ENCODE results near the gene BOLA1.
"Not testable (repeated sequence)": the region's sequence is repeated elsewhere in the genome, so short reads cannot be mapped to it uniquely, and the experiment has no call there.

The BOLA1 gene

GRCh38 chr1:149925751-149926150 is 26.4 kb downstream of the BOLA1 start:
- no peak for DNase-seq
- in situ Hi-C loops (cut with HindIII; ENCODE audit: low pct_ligation_motif_present, low pct_unique_long_range_greater_than_20kb, low sequenced_read_pairs): no loop called here

DNA sequence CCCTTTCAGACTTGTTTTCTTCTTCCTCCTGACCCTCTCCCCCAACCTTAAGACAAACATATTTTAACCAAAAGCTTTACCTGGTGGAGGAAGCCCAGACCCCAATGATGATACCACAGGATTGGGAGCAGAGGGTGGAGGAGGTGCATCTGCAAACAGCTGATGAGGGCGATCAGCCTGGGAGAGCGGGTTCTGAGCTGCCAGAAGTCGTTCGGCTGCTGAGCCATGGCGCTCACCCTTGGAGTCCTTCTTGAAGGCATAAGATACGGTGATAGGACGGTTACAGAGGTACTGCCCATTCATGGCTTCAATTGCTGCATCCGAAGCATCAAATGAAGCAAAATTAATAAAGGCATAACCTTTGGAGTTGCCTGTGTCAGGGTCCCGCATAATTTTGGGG is 26.9 kb downstream of the BOLA1 start:
- in situ Hi-C loops (cut with HindIII; ENCODE audit: low pct_ligation_motif_present, low pct_unique_long_range_greater_than_20kb, low sequenced_read_pairs): no loop called here
- DNase-seq: no peak

DNA sequence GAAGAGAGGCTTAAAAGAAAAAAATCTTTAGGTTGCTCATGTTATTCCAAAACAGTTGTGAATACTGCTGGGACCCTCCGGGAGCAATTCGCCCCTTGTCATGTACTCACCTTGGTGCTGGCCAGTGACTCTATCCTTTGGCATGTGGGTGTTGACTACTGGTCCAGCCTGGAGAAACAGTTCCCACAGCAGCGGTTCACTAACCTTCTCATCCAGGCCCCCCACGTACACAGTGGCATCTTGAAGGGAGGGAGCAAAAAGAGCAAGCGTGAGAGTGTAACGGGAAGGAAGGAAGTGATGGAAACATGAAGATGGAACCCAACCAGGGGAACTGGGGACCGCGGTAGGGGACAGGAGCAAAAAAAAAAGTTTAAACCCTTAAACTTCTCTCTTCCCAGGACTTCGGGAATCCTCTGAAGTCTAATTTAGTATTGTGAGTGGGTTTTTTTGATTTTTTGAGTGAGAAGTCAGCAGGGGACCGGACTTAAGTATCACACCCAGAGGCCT is 27.7 kb downstream of the BOLA1 start:
- peak; percentile 27 for DNase-seq
- in situ Hi-C loops (cut with HindIII; ENCODE audit: low pct_ligation_motif_present, low pct_unique_long_range_greater_than_20kb, low sequenced_read_pairs): no loop called here

DNA sequence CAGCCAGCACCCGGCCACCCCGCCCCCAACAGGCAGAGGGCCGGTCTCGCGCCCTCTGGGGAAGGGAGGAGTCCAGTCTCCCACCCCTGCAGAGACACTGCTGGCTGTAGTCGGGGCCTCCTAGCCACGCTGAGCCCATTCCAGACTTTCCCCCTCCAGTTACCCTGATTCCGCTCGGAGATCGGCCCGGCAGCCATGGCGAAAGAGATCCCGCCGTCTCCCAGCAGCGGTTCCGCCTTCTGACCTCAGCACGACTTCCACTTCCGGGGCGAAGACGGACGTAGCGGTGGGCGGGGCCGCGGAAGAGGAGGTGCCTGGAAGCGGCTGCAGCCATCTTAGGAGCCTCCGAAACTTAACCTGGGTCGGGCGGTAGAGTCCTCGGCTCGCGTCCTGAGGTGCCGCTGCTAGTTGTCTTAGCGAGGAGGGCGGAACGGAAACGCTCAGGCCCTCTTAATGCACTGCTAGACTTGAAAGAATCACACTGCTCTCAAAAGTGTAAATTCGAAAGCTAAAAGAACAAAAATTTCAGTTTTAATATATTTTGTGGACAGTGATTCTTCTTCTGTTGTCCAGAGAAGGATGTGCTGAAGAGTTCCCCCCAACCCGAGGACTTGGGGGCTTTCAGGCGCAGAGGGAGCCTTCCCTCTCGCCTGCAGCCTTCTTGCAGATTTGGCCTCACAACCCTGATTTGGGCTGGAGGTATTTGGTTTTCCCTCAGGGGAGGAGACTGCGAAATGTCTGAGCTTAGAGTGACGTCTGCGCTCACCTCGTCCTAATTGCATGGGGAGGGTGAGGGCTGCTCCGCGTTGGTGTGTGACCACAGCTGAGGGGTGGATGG is 28.4 kb downstream of the BOLA1 start, which contains the start of gene SF3B4:
SF3B4 (minus strand) TSS at position 241 of the 838 bp plus-strand sequence; CDS start at position 197, 44 bp downstream.
- in situ Hi-C loops (cut with HindIII; ENCODE audit: low pct_ligation_motif_present, low pct_unique_long_range_greater_than_20kb, low sequenced_read_pairs): no loop called here
- peak; percentile 96 for DNase-seq

- in situ Hi-C loops (cut with HindIII; ENCODE audit: low pct_ligation_motif_present, low pct_unique_long_range_greater_than_20kb, low sequenced_read_pairs): no loop called here
- no peak for DNase-seq
Observed at GRCh38 chr1:149928401-149928724, 29.0 kb downstream of the BOLA1 start.

GRCh38 chr1:149929856-149930255 is 30.5 kb downstream of the BOLA1 start:
- no peak for DNase-seq
- in situ Hi-C loops (cut with HindIII; ENCODE audit: low pct_ligation_motif_present, low pct_unique_long_range_greater_than_20kb, low sequenced_read_pairs): no loop called here

GRCh38 chr1:149931212-149931790 is 31.9 kb downstream of the BOLA1 start:
- in situ Hi-C loops (cut with HindIII; ENCODE audit: low pct_ligation_motif_present, low pct_unique_long_range_greater_than_20kb, low sequenced_read_pairs): no loop called here
- no peak for DNase-seq

DNA sequence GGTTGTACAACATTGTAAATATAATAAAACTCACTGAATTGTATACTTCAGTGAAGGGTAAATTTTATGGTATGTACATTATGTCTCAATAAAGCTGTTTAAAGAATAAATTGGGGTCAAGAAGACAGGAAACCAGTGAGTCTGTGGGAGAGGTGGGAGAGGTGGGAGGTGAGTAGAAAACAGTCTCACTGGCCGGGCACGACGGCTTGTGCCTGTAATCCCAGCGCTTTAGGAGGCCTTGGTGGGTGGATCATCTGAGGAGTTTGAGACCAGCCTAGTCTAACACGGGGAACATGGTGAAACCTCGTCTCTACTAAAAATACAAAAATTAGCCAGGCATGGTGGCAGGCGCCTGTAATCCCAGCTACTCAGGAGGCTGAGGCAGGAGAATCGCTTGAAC is 33.1 kb downstream of the BOLA1 start:
- in situ Hi-C loops (cut with HindIII; ENCODE audit: low pct_ligation_motif_present, low pct_unique_long_range_greater_than_20kb, low sequenced_read_pairs): no loop called here
- no peak for DNase-seq

DNA sequence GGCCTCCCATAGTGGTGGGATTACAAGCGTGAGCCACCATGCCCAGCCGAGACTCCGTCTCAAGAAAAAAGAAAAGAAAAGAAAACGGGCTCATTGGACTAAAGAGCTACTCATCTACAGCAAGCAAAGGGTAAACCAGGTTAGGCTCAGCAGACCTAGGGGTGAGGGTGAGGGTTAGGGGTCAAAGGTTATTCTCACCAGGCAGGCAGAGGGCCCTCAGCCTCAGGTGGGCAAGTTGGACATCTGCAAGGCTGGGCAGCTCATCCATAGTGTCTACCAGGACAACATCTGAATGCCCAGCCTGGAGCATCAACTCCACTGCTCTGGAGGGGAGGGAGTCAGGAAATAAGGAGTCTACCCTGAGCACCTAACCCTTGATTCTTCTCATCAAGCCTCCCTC is 33.8 kb downstream of the BOLA1 start:
- in situ Hi-C loops (cut with HindIII; ENCODE audit: low pct_ligation_motif_present, low pct_unique_long_range_greater_than_20kb, low sequenced_read_pairs): no loop called here
- no peak for DNase-seq

- in situ Hi-C loops (cut with HindIII; ENCODE audit: low pct_ligation_motif_present, low pct_unique_long_range_greater_than_20kb, low sequenced_read_pairs): no loop called here
- no peak for DNase-seq
Observed at GRCh38 chr1:149934356-149934755, 35.0 kb downstream of the BOLA1 start.

DNA sequence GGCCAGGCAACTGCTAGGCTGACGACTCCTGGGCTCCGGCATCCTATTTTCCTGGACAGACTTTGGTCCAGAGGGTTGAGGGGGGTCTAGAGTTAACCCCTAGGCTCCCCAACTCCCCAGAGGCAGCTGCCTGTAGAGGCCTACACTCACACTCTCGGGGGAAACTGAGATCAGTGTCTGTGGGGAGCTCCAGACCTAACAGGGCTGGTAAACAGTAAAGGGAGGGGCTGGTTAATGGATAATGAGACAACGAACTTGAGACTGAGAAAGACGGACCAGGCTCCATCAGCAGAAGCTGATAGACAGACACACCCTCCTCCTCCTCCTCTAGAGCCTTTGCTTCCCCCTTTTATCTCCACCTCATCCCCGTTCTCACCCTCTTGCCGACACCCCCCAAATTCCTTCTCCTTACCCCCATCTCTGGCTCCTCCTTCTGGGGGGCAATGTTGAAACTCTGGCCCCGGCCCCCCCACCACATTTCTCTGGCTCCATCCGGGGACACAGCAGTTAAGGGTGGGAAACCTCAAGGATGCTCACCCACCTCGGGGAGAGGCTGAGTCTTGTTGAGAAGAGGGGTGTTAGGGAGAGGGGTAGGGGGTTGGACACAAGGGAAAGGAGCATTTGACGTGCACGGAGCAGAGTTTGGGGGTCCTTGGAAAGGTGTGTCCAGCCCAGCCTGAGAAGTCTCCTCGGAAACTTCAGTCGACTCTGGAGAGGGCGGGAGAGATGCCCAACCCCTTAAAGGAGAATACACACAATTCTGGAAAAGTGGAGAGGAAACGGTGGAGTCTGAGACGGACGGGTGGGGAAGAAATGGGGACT is 37.0 kb downstream of the BOLA1 start, which contains the start of gene MTMR11:
MTMR11 (minus strand) TSS at position 710 of the 822 bp plus-strand sequence; CDS start at position 478, 232 bp downstream.
- in situ Hi-C loops (cut with HindIII; ENCODE audit: low pct_ligation_motif_present, low pct_unique_long_range_greater_than_20kb, low sequenced_read_pairs): no loop called here
- peak; percentile 67 for DNase-seq

- peak; percentile 84 for DNase-seq
- in situ Hi-C loops (cut with HindIII; ENCODE audit: low pct_ligation_motif_present, low pct_unique_long_range_greater_than_20kb, low sequenced_read_pairs): no loop called here
Observed at GRCh38 chr1:149936992-149937705, 37.8 kb downstream of the BOLA1 start.

GRCh38 chr1:149937759-149938158 is 38.4 kb downstream of the BOLA1 start:
- in situ Hi-C loops (cut with HindIII; ENCODE audit: low pct_ligation_motif_present, low pct_unique_long_range_greater_than_20kb, low sequenced_read_pairs): no loop called here
- no peak for DNase-seq

GRCh38 chr1:149938668-149939003 is 39.3 kb downstream of the BOLA1 start:
- DNase-seq; in situ Hi-C loops (cut with HindIII; ENCODE audit: low pct_ligation_motif_present, low pct_unique_long_range_greater_than_20kb, low sequenced_read_pairs): not testable (repeated sequence)

DNA sequence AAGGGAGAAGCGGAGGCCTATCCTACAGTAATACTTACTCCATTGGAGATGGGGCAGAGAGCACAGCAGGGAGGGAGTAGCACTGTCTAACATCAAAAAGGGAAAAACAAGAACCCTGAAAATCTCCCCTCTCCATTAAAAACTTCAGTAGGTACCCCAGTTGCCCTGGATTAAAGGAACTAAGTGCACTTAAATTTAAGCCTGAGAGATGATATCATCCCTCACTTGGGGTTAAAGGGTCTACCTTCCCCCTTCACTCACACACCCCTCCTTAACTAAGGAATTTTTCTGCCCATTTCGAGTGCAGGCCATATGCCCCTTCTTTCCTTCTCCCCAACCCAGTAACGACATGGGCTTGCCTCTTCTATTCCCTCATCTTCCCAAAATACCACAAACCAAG is 41.1 kb downstream of the BOLA1 start:
- in situ Hi-C loops (cut with HindIII; ENCODE audit: low pct_ligation_motif_present, low pct_unique_long_range_greater_than_20kb, low sequenced_read_pairs): no loop called here
- no peak for DNase-seq

DNA sequence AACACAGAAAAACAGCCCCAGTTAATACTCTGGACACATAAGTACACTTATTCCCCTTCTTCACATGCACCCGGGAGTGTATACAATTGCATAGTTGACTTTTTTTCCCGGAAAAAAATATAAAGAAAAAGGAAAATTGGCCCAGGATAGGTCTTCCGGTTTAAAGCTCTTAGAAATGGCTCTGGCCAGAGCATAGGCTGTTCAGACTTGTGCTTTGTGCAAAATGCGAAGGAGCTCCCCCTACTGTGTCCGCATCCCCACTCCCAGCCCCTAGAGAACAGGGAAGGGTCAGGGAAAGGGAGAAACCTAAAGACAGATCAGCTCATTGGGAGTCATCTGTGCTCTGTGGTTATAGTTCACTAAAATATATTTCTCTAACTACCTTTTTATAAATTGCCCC is 42.8 kb downstream of the BOLA1 start:
- peak; percentile 71 for DNase-seq
- in situ Hi-C loops (cut with HindIII; ENCODE audit: low pct_ligation_motif_present, low pct_unique_long_range_greater_than_20kb, low sequenced_read_pairs): no loop called here

GRCh38 chr1:149942885-149943284 is 43.5 kb downstream of the BOLA1 start:
- in situ Hi-C loops (cut with HindIII; ENCODE audit: low pct_ligation_motif_present, low pct_unique_long_range_greater_than_20kb, low sequenced_read_pairs): no loop called here
- DNase-seq: no peak

DNA sequence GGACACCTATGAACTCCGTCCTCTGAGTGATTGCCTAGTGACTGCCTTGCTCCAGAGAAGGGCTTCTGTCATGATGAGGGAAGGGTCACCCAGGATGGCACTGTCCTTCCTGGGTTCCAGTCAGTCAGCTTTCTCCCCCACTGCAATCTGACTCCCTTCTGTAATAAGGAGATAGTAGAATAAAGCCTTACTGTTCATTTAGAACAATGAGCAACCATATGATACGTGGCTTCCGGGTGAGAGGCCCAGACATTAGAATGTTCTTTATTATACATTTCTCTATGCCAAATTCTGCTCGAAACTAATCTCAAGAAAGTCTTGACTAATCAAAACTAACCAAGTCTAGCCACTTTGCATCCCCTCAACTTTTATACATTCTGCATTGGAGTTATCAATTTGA is 45.8 kb downstream of the BOLA1 start:
- DNase-seq: no peak
- in situ Hi-C loops (cut with HindIII; ENCODE audit: low pct_ligation_motif_present, low pct_unique_long_range_greater_than_20kb, low sequenced_read_pairs): no loop called here

DNA sequence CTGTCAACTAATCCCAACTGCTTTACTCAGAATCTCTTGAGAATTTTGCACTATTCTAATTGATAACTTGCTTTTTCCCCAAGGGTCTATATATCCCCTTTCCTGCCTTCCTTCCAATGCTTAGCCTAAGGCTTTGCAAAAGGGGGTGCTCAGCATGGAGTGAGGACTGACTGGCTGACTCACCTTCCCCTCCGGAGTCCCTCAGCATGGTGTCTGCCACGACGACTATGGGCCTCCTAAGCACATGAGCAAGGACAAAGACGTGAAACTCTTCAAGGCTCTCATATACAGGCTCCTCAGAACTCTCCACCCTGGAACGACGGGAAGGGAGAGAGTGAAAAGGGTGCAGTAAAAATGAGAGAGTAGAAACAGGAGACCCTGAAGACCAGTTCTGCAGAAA is 50.5 kb downstream of the BOLA1 start:
- in situ Hi-C loops (cut with HindIII; ENCODE audit: low pct_ligation_motif_present, low pct_unique_long_range_greater_than_20kb, low sequenced_read_pairs): no loop called here
- DNase-seq: no peak

Data from ACHN (cell line).